K562 (cell line): ENCODE measurements around the gene MYO3B. TPM values are rescaled to one million over a fixed set of nuclear protein-coding genes. Genes with fewer than 3 reads are reported as not detected.

Experiments
- ATAC-seq: fragments of 200-7000 bp; cut with Tn5 transposase; 3 replicates; pipeline ENCODE4 v1.9.1; 2020; ENCODE audit warnings: moderate library complexity
- BruUV-seq: library from RNA; stranded (reverse); fragments of 400-500 nt; replicated peaks from 2 replicates; lab custom pipeline; 2021; lab: Mats Ljungman, UMichigan
- CTCF ChIA-PET: fragments of 300-600 bp; formaldehyde crosslinking; extraction: SDS; loops from one replicate; lab custom pipeline; 2021; ENCODE audit warnings: low intra/inter-chr PET ratio; lab: Yijun Ruan, JAX
- POLR2A ChIA-PET: fragments of 300-600, 350-650 bp; sonication (Branson Sonifier 250); formaldehyde crosslinking; extraction: SDS; loops from one replicate; lab custom pipeline; 2021; ENCODE audit warnings: antibody characterized with exemption, inconsistent platforms; lab: Yijun Ruan, JAX
- DNase-seq, 4 experiments: peaks; one replicate each; pipeline versions ENCODE4 v3.0.0 to v3.0.0-alpha.2; 2011 to 2018; ENCODE audit warnings: low spot score in 3 of 4, mixed read lengths in 3 of 4; ENCODE audit errors: extremely low read depth in 1 of 4
- FAIRE-seq: peaks from 2 replicates; lab custom pipeline; 2011; peaks lifted over from hg19 to GRCh38; lab: Jason Lieb, UNC
- H2AFZ ChIP-seq: 2 replicates; pipeline ENCODE4 v1.6.0; 2011; ENCODE audit warnings: low read depth, low read length, control low read depth, inconsistent platforms
- H3K27ac ChIP-seq: fragments of 200-600 bp; 3 replicates; pipeline ENCODE4 v1.8.0; 2011; ENCODE audit warnings: low read depth, mild to moderate bottlenecking, control low read depth, inconsistent platforms, low read length, moderate library complexity, mixed read lengths; ENCODE audit errors: extremely low read depth
- H3K27me3 ChIP-seq, 2 experiments: fragments of 300-600 bp in 1 of 2; 2 replicates in 1 of 2; 3 replicates in 1 of 2; pipeline versions ENCODE4 v1.6.0 to v1.8.0; 2011; ENCODE audit warnings: inconsistent platforms in 2 of 2, low read length in 2 of 2, mild to moderate bottlenecking in 1 of 2, mixed read lengths in 1 of 2, moderate library complexity in 1 of 2; ENCODE audit not compliant: control insufficient read depth in 2 of 2, insufficient read depth in 2 of 2
- H3K36me3 ChIP-seq: fragments of 300-600 bp; 3 replicates; pipeline ENCODE4 v1.8.0; 2011; ENCODE audit warnings: mild to moderate bottlenecking, low read length, inconsistent platforms; ENCODE audit not compliant: control insufficient read depth, insufficient read depth
- H3K4me1 ChIP-seq, 2 experiments: fragments of 200-600 bp in 1 of 2; replicated peaks in 1 of 2; 2 replicates in 1 of 2; 3 replicates in 1 of 2; pipeline versions ENCODE4 v1.5.1 to v1.8.0; 2011; ENCODE audit warnings: inconsistent platforms in 2 of 2, low read length in 2 of 2, mild to moderate bottlenecking in 1 of 2, mixed read lengths in 1 of 2, moderate library complexity in 1 of 2; ENCODE audit not compliant: control insufficient read depth in 2 of 2, insufficient read depth in 2 of 2
- H3K4me2 ChIP-seq: 2 replicates; pipeline ENCODE4 v1.6.1; 2011; ENCODE audit warnings: low read length, control low read depth, inconsistent platforms, mixed read lengths; ENCODE audit not compliant: insufficient read depth
- H3K4me3 ChIP-seq: fragments of 200-600 bp; sonication (generic), shearing (Covaris generic); 2 replicates; pipeline ENCODE4 v1.5.1; 2016; ENCODE audit warnings: control low read depth, inconsistent platforms
- H3K79me2 ChIP-seq: fragments of 200-600 bp; 3 replicates; pipeline ENCODE4 v1.8.0; 2011; ENCODE audit warnings: low read length, inconsistent platforms; ENCODE audit not compliant: control insufficient read depth, insufficient read depth
- H3K9ac ChIP-seq, 2 experiments: 2 replicates each; pipeline versions ENCODE4 v1.6.0 to v1.6.1; 2011; ENCODE audit warnings: low read depth in 2 of 2, low read length in 2 of 2, control low read depth in 1 of 2, inconsistent platforms in 1 of 2, mild to moderate bottlenecking in 1 of 2, mixed read lengths in 1 of 2; ENCODE audit not compliant: insufficient read depth in 1 of 2
- H3K9me1 ChIP-seq: one replicate; pipeline ENCODE4 v1.6.0; 2011; ENCODE audit warnings: inconsistent platforms, mild to moderate bottlenecking, low read length, moderate library complexity; ENCODE audit not compliant: control insufficient read depth, insufficient read depth
- H3K9me3 ChIP-seq: replicated peaks from 2 replicates; pipeline ENCODE4 v1.5.1; 2011; ENCODE audit warnings: low read depth, low read length, inconsistent platforms; ENCODE audit not compliant: control insufficient read depth, insufficient read depth
- H4K20me1 ChIP-seq: replicated peaks from 2 replicates; pipeline ENCODE4 v1.6.1; 2011; ENCODE audit warnings: low read length, inconsistent platforms, mixed read lengths; ENCODE audit not compliant: control insufficient read depth, insufficient read depth
- BMI1 ChIP-seq: fragments of 150-350 bp; IDR thresholded peaks from 2 replicates; pipeline ENCODE4 v1.6.1; 2014; ENCODE audit warnings: low read length
- CCAR2 ChIP-seq: fragments of 200-400 bp; formaldehyde crosslinking; IDR thresholded peaks from 2 replicates; pipeline ENCODE4 v1.6.1; 2017; ENCODE audit warnings: mild to moderate bottlenecking, low read depth, low read length
- ERF ChIP-seq: fragments of 450-650 bp; formaldehyde crosslinking; IDR thresholded peaks from 2 replicates; pipeline ENCODE4 v1.4.0; 2020; ENCODE audit warnings: mild to moderate bottlenecking, mixed read lengths
- ILK ChIP-seq: fragments of 450-650 bp; IDR thresholded peaks from 2 replicates; pipeline ENCODE4 v1.6.1; 2016; ENCODE audit warnings: missing genetic modification characterization, low read depth, mild to moderate bottlenecking, missing compliant biosample characterization, moderate library complexity, borderline replicate concordance
- MAFF ChIP-seq: IDR thresholded peaks from 2 replicates; pipeline ENCODE4 v1.6.1; 2012; ENCODE audit warnings: low read length, improper control_type of control experiment
- NR2C1 ChIP-seq, 2 experiments: fragments of 450-650 bp; IDR thresholded peaks; 2 replicates each; pipeline ENCODE4 v1.6.1; 2017; ENCODE audit warnings: mild to moderate bottlenecking in 2 of 2, antibody characterized with exemption in 1 of 2, inconsistent platforms in 1 of 2, missing compliant biosample characterization in 1 of 2, missing genetic modification characterization in 1 of 2
- PHB2 ChIP-seq: fragments of 450-650 bp; IDR thresholded peaks from 2 replicates; pipeline ENCODE4 v1.6.1; 2017; ENCODE audit warnings: low read depth
- POLR3G ChIP-seq: IDR thresholded peaks from 2 replicates; pipeline ENCODE4 v1.6.1; 2011; ENCODE audit not compliant: insufficient read length, insufficient replicate concordance; ENCODE audit errors: extremely low read depth
- SPI1 ChIP-seq: IDR thresholded peaks from 2 replicates; pipeline ENCODE4 v1.6.1; 2011; ENCODE audit warnings: low read depth, low read length, control low read depth, borderline replicate concordance
- STAT5A ChIP-seq: IDR thresholded peaks from 2 replicates; pipeline ENCODE4 v1.6.1; 2012; ENCODE audit warnings: low read length, inconsistent platforms, borderline replicate concordance
- TCF7L2 ChIP-seq: fragments of 150-350 bp; IDR thresholded peaks from 2 replicates; pipeline ENCODE4 v1.6.1; 2016; ENCODE audit warnings: low read depth, mild to moderate bottlenecking, low read length, moderate library complexity
- ZMIZ1 ChIP-seq, 2 experiments: fragments of 150-350 bp in 1 of 2; IDR thresholded peaks; 2 replicates each; pipeline ENCODE4 v1.6.1; 2012 to 2016; ENCODE audit warnings: low read depth in 2 of 2, low read length in 2 of 2, mild to moderate bottlenecking in 1 of 2, moderate library complexity in 1 of 2
- ZNF584 ChIP-seq: fragments of 200-800 bp; sonication (Bioruptor generic); IDR thresholded peaks from 2 replicates; pipeline ENCODE4 v1.6.1; 2016; ENCODE audit warnings: low read depth, mild to moderate bottlenecking, missing genetic modification characterization, missing compliant biosample characterization
- WGBS: fragments of 100-300 bp; shearing (Covaris generic); methylation state at CpG from one replicate; pipeline ENCODE4 v1.1.6; 2016; ENCODE audit warnings: low coverage, mixed read lengths; ENCODE audit not compliant: insufficient coverage; ENCODE audit errors: missing lambda C conversion rate; 5-methylcytosine and 5-hydroxymethylcytosine counted together
- in situ Hi-C: fragments of 300-500 bp; cut with MboI; formaldehyde crosslinking; loops from 4 replicates; pipeline ENCODE4 v1.15.0; 2018; ENCODE audit warnings: inconsistent platforms, mixed read lengths
- intact Hi-C: fragments of 100-400 bp; cut with micrococcal nuclease; formaldehyde crosslinking; loops from 2 replicates; pipeline ENCODE4 v1.14.2; 2022
- polyA plus RNA-seq, 8 experiments: library from polyadenylated mRNA; depleted of rRNA in 4 of 8; stranded (reverse) in 5 of 8; unstranded in 3 of 8; fragments of >200 nt; fragmentation: Nextera tagmentation in 2 of 8; fragmentation: Illumina TruSeq in 1 of 8; extraction: Ambion mirVana in 2 of 8; extraction: Trizol in 1 of 8; gene quantifications; 2 replicates each; pipeline versions ENCODE4 v1.2.1 to v1.2.3, GENCODE V29; 2011 to 2014; ENCODE audit warnings: inconsistent platforms in 1 of 8, missing spikeins in 1 of 8
- total RNA-seq, 7 experiments: library from RNA; depleted of rRNA in 6 of 7; stranded (reverse); fragments of >200 nt in 6 of 7; fragmentation: Illumina TruSeq in 2 of 7; extraction: Trizol in 2 of 7; gene quantifications; 2 replicates each; pipeline versions ENCODE4 v1.2.1 to v1.2.3, GENCODE V29; 2011 to 2021; ENCODE audit warnings: low replicate concordance in 1 of 7
- TF ChIP-seq, protein P1 (sequence below): fragments of 250-450 bp; sonication (Bioruptor Pico); IDR thresholded peaks from 2 replicates; pipeline ENCODE4 v1.8.0; 2022; ENCODE audit warnings: inconsistent platforms

The MYO3B gene
- total and polyA plus RNA-seq, 9 of the 15 experiments (the other 6 are each of a cell fraction or from before 2014, with no cell fraction given) = 2.7 to 6.5 (median 3.6) TPM

DNA sequence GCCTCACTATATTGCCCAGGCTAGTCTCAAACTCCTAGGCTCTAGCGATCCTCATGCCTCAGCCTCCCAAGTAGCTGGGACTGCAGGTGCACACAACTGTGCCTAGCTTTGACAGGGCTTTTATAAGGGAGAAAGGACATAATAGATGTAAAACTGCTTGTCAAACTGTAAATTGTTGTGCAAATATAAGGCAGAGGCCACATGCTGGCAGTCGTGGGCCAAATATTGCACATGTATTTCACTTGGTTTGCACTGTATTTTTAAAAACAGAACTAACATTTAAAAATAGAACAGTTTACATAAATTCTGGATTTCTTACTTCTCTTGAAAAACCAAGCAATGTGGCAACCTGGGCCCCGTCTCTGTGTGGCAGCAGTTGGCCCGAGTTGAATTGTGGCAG lies 31.2 kb upstream of the MYO3B start:
- Histone ChIP-seq H3K27ac (no peak overlapping the region), H3K9me1 (no peaks in the 10 kb centered on the region), H3K4me1 (peaks cover 18 to 30% of the 10 kb centered on the region in 2 experiments; a peak in 4 of 5 replicates), H3K4me3 (no peak overlapping the region), H3K4me2 (no peak overlapping the region), H3K9me3 (no peaks in the 10 kb centered on the region), H2AFZ (no peak overlapping the region), H3K79me2 (no peaks in the 10 kb centered on the region), H3K27me3 (no peaks in the 10 kb centered on the region), H4K20me1 (no peaks in the 10 kb centered on the region), H3K36me3 (no peaks in the 10 kb centered on the region), H3K9ac (no peak overlapping the region)
- intact Hi-C loops (no loop called here), in situ Hi-C loops (no loop called here)
- ChIA-PET CTCF (no interaction called here), POLR2A (interaction anchor here (0.9 kb wide), 1 partner anchor 8 kb away, joined by 5 read pairs; no protein-coding TSS in a partner anchor)
- DNase-seq (no peak), ATAC-seq (no peak), FAIRE-seq (no peak)
- TF ChIP-seq NR2C1 (IDR thresholded peaks at IDR 0.05) (no peak), NR2C1 (tag; IDR thresholded peaks at IDR 0.05) (no peak), STAT5A (no peak), ZMIZ1 (IDR thresholded peaks at IDR 0.05; ENCODE audit: low read depth in 2 of 2, low read length in 2 of 2) (no peak), POLR3G (no peak), ILK (tag) (no peak), PHB2 (no peak), ERF (no peak), SPI1 (no peak), CCAR2 (no peak), ZNF584 (CRISPR knock-in tag) (no peak), TCF7L2 (no peak), BMI1 (no peak), MAFF (no peak)
- TF ChIP-seq, protein P1, sequence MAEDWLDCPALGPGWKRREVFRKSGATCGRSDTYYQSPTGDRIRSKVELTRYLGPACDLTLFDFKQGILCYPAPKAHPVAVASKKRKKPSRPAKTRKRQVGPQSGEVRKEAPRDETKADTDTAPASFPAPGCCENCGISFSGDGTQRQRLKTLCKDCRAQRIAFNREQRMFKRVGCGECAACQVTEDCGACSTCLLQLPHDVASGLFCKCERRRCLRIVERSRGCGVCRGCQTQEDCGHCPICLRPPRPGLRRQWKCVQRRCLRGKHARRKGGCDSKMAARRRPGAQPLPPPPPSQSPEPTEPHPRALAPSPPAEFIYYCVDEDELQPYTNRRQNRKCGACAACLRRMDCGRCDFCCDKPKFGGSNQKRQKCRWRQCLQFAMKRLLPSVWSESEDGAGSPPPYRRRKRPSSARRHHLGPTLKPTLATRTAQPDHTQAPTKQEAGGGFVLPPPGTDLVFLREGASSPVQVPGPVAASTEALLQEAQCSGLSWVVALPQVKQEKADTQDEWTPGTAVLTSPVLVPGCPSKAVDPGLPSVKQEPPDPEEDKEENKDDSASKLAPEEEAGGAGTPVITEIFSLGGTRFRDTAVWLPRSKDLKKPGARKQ = no peak
- WGBS = 54% methylated on average over 4 of the region's 4 CpGs
- BruUV-seq = no TSS peak
